ENCODE data around the gene SLC22A3. TPM values are rescaled to one million over a fixed set of nuclear protein-coding genes. Genes with fewer than 3 reads are reported as not detected.

Gene SLC22A3
- total and polyA plus RNA-seq, 2 of the 13 experiments (the other 11 are each of a cell fraction or from before 2014, with no cell fraction given), result 12.0 to 31.5 TPM

GRCh38 chr6:160396292-160396691 is 48.1 kb downstream of the SLC22A3 start:
- H3K79me2 ChIP-seq (ENCODE audit: insufficient read depth, low read length), result peaks cover 2% of the 10 kb centered on the region
- no peak overlapping the region for H3K4me2 ChIP-seq (ENCODE audit: low read depth, low read length)
- no TSS peak for BruUV-seq (replicated peaks)
- H3K27ac ChIP-seq (ENCODE audit: extremely low read length, insufficient read depth, low read length), result no peak overlapping the region
- no peak overlapping the region for H3K4me3 ChIP-seq (replicated peaks in 1 of 3; ENCODE audit: insufficient read depth in 1 of 3, low read depth in 2 of 3, low read length in 3 of 3)
- ATAC-seq (no peak), DNase-seq (ENCODE audit: low spot score) (no peak), FAIRE-seq (no peak)
- no peaks in the 10 kb centered on the region for H3K9me3 ChIP-seq (ENCODE audit: low read length)
- in situ Hi-C loops (cut with HindIII; ENCODE audit: extremely low pct_ligation_motif_present, low pct_unique_long_range_greater_than_20kb), result no loop called here
- WGBS (ENCODE audit: low lambda C conversion rate), result 89% methylated on average over 1 of the region's 1 CpG
- POLR2A ChIA-PET, result no interaction called here
- H4K20me1 ChIP-seq (ENCODE audit: insufficient read depth, low read length), result no peaks in the 10 kb centered on the region
- H3K36me3 ChIP-seq (replicated peaks in 1 of 2; ENCODE audit: control insufficient read depth in 1 of 2, insufficient read depth in 2 of 2, low read length in 2 of 2), result peaks cover 0 to 5% of the 10 kb centered on the region in 2 experiments; a peak in 2 of 5 replicates
- no peaks in the 10 kb centered on the region for H3K27me3 ChIP-seq (ENCODE audit: control insufficient read depth in 1 of 2, insufficient read depth in 2 of 2, low read length in 2 of 2)
- CTCF ChIA-PET (ENCODE audit: low intra/inter-chr PET ratio, low total read pairs), result no interaction called here
- intact Hi-C loops (cut with micrococcal nuclease; ENCODE audit: unreplicated experiment), result no loop called here
- peaks cover 36% of the 10 kb centered on the region for H3K4me1 ChIP-seq (ENCODE audit: insufficient read depth, low read length)
- H3K9ac ChIP-seq (ENCODE audit: insufficient read depth, low read depth, low read length), result no peak overlapping the region
- no peak for TF ChIP-seq RERE (CRISPR knock-in tag; IDR thresholded peaks at IDR 0.05; ENCODE audit: low read depth)
- TF ChIP-seq SAFB2 (CRISPR knock-in tag; IDR thresholded peaks at IDR 0.05; ENCODE audit: borderline replicate concordance, low read depth), result no peak
- no peak for TF ChIP-seq ZNF451 (CRISPR knock-in tag; IDR thresholded peaks at IDR 0.05)
- TF ChIP-seq CENPBD1 (CRISPR knock-in tag; IDR thresholded peaks at IDR 0.05; ENCODE audit: borderline replicate concordance, low read depth), result no peak
- no peak for TF ChIP-seq SIN3B (IDR thresholded peaks at IDR 0.05; ENCODE audit: low read length)
- TF ChIP-seq ATF7 (IDR thresholded peaks at IDR 0.05), result no peak
- TF ChIP-seq ATF7 (CRISPR knock-in tag; IDR thresholded peaks at IDR 0.05), result no peak
- no peak overlapping the region for H2AFZ ChIP-seq (ENCODE audit: low read length)

All from HepG2 (cell line).